ENCODE results near the gene SPIN4. TPM values are rescaled to one million over a fixed set of nuclear protein-coding genes. Genes with fewer than 3 reads are reported as not detected.
"Not testable (repeated sequence)": the region's sequence is repeated elsewhere in the genome, so short reads cannot be mapped to it uniquely, and the experiment has no call there.

The SPIN4 gene
- total and polyA plus RNA-seq, 10 of the 15 experiments (the other 5 are each of a cell fraction or from before 2014, with no cell fraction given): 3.3 to 17.0 (median 7.7) TPM

GRCh38 chrX:63394872-63395271 is 43.7 kb upstream of the SPIN4 start:
- no peak for DNase-seq (ENCODE audit: low read depth, low spot score)
- Histone ChIP-seq H3K79me2 (ENCODE audit: control insufficient read depth, insufficient read depth, low read length) (no peaks in the 10 kb centered on the region), H3K4me3 (no peak overlapping the region), H3K4me1 (ENCODE audit: control insufficient read depth, insufficient read depth, low read length) (no peaks in the 10 kb centered on the region), H2AFZ (ENCODE audit: control insufficient read depth, low read depth, low read length) (no peak overlapping the region), H3K4me2 (ENCODE audit: control insufficient read depth, insufficient read depth) (no peak overlapping the region), H3K27me3 (replicated peaks in 1 of 2; ENCODE audit: control insufficient read depth in 2 of 2, insufficient read depth in 2 of 2, low read length in 1 of 2) (no peaks in the 10 kb centered on the region), H4K20me1 (ENCODE audit: control insufficient read depth, insufficient read depth) (no peaks in the 10 kb centered on the region), H3K27ac (ENCODE audit: control insufficient read depth, insufficient read depth) (no peak overlapping the region), H3K36me3 (ENCODE audit: control insufficient read depth in 2 of 2, insufficient read depth in 2 of 2, low read length in 1 of 2) (no peaks in the 10 kb centered on the region), H3K9ac (ENCODE audit: control insufficient read depth, insufficient read depth, low read length) (no peak overlapping the region), H3K9me3 (replicated peaks; ENCODE audit: control insufficient read depth, insufficient read depth, low read length) (no peaks in the 10 kb centered on the region)
- ChIA-PET CTCF (no interaction called here), RAD21 (ENCODE audit: unreplicated experiment) (no interaction called here), SMC1A (ENCODE audit: uncharacterized antibody, unreplicated experiment) (no interaction called here), POLR2A (no interaction called here)
- ATAC-seq: no peak
- WGBS (ENCODE audit: insufficient coverage, insufficient replicate concordance, low lambda C conversion rate, missing lambda C conversion rate): 0% methylated on average over 2 of the region's 2 CpGs
- in situ Hi-C loops (cut with MboI): no loop called here
- TF ChIP-seq ZNF217 (IDR thresholded peaks at IDR 0.05) (no peak), CUX1 (IDR thresholded peaks at IDR 0.05; ENCODE audit: insufficient replicate concordance, low read depth, low read length) (no peak), TCF3 (IDR thresholded peaks at IDR 0.05; ENCODE audit: borderline replicate concordance, insufficient read depth, low read depth, low read length) (no peak)
- no TSS peak for BruUV-seq (replicated peaks)
- intact Hi-C loops (cut with micrococcal nuclease; ENCODE audit: unreplicated experiment): no loop called here
- FAIRE-seq: no peak

- H3K9ac ChIP-seq (ENCODE audit: control insufficient read depth, insufficient read depth, low read length); H3K4me3 ChIP-seq; H3K36me3 ChIP-seq (ENCODE audit: control insufficient read depth in 2 of 2, insufficient read depth in 2 of 2, low read length in 1 of 2); RAD21 ChIA-PET (ENCODE audit: unreplicated experiment); H3K27me3 ChIP-seq (replicated peaks in 1 of 2; ENCODE audit: control insufficient read depth in 2 of 2, insufficient read depth in 2 of 2, low read length in 1 of 2); H3K27ac ChIP-seq (ENCODE audit: control insufficient read depth, insufficient read depth); H3K4me2 ChIP-seq (ENCODE audit: control insufficient read depth, insufficient read depth); H4K20me1 ChIP-seq (ENCODE audit: control insufficient read depth, insufficient read depth); BruUV-seq (replicated peaks); H2AFZ ChIP-seq (ENCODE audit: control insufficient read depth, low read depth, low read length); SMC1A ChIA-PET (ENCODE audit: uncharacterized antibody, unreplicated experiment); DNase-seq (ENCODE audit: low read depth, low spot score); POLR2A ChIA-PET; in situ Hi-C loops (cut with MboI); CTCF ChIA-PET; FAIRE-seq; H3K4me1 ChIP-seq (ENCODE audit: control insufficient read depth, insufficient read depth, low read length); ATAC-seq; H3K79me2 ChIP-seq (ENCODE audit: control insufficient read depth, insufficient read depth, low read length); intact Hi-C loops (cut with micrococcal nuclease; ENCODE audit: unreplicated experiment); H3K9me3 ChIP-seq (replicated peaks; ENCODE audit: control insufficient read depth, insufficient read depth, low read length): not testable (repeated sequence)
- WGBS (ENCODE audit: insufficient coverage, insufficient replicate concordance, low lambda C conversion rate, missing lambda C conversion rate): no CpG with 5 or more reads among the region's 24 CpGs
These were observed 42.0 kb upstream of the SPIN4 start for GRCh38 chrX:63393094-63393493.

All from GM12878 (cell line).